CD4-positive, alpha-beta T cell treated with Interleukin-4 for 1 hour (primary cell): ENCODE measurements around the gene MACO1.
"Not testable (repeated sequence)": the region's sequence is repeated elsewhere in the genome, so short reads cannot be mapped to it uniquely, and the experiment has no call there.

Experiments used
- DNase-seq, 2 donors: peaks; one replicate each; pipeline ENCODE4 v3.0.0-alpha.2; 2020 to 2022

MACO1 gene

DNA sequence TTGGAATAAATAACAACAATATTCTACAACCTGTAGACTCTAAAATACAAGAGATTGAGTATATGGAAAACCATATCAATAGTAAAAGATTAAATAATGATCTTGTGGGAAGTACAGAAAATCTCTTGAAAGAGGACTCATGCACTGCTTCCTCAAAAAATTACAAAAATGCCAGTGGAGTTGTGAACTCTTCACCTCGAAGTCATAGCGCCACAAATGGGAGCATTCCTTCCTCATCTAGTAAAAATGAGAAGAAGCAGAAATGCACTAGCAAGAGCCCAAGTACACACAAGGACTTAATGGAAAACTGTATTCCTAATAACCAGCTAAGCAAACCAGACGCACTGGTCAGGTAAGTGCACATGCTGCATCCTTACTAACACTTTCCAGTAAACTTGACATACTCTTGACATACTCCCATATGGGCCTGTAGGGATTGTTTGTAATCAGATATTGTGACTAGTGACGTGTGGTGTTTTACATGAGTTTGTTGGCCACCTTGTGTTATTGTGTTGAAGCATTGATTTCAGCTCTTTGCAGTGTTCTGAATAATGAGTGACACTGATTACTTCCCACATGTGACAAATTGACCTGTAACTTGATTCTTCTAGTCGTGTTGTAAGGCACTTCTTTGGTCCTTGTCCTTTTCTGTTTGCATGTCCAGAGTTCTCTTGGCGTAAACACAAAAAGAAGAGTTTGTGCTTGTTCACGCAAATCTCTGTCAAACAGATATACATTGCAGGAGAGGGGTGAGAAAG, 28.0 kb downstream of the MACO1 start:
- no peak for DNase-seq

GRCh38 chr1:25460020-25460419, 29.3 kb downstream of the MACO1 start:
- DNase-seq: no peak

DNA sequence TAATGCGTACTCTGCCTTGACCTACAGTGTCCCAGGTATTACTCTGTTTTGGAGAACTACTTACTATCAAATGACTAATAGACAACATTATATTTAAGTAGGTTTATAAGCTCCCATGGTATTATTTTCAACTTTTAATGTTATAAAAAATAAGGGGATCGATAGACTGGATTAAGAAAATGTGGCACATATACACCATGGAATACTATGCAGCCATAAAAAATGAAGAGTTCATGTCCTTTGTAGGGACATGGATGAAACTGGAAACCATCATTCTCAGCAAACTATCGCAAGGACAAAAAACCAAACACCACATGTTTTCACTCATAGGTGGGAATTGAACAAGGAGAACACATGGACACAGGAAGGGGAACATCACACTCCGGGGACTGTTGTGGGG, 30.1 kb downstream of the MACO1 start:
- not testable (repeated sequence) for DNase-seq

DNA sequence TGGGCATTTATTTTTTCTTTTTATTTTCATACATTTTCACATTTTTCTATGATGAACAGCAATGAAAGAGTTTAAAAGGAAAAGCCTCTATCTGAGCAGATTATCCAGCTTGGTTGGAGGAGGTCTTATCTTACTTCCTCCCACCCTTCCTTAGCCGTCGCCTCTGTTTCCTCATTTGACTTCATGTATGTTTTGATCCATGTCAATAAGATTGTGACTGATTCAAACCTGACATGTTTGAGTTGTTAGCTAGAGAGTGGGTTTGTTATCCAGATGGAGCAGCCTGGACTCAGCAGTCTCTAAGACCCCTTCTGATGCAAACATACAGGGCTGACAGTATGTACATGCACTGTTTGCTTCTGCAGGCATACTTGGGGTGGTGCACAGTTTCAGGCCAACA, 31.2 kb downstream of the MACO1 start:
- no peak for DNase-seq

GRCh38 chr1:25462732-25463131, 32.0 kb downstream of the MACO1 start:
- no peak for DNase-seq

DNA sequence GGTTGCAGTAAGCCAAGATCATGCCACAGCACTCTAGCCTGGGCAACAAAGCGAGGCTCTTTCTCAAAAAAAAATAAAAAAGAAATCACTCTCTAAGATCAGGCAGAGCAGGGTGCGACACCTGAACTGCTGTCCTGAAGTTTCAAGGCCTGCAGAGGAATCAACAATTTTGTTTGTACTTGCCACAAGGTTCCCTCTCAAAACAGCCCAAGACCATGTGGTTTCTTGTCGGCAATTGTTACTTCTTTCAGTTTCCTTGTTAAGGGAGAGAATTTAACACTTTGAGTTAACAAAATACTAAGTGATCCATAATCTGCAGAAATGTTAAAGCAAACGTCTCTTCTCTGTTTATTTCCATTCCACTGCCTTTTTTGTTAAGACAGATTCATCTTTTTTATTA, 36.5 kb downstream of the MACO1 start:
- no peak for DNase-seq

DNA sequence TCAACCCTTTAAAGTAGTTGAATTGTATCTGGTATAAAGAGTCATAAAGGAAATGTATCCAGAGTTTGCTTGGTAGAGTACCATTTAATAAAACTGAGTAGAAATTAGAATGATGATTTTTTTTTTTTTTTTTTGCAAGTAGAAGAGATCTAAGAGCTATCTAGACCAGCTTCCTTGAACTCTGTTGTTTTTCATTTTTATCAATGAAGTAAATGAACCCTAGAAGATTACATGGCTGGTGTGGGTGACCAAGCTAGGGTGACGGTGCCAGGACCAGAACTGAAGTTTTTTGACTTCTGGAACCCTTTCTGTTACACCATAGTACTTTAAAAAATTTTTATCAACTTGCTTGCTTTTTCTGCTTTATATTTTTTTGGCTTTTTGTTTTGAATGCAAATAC, 36.9 kb downstream of the MACO1 start:
- no peak for DNase-seq

- no peak for DNase-seq
Measured at GRCh38 chr1:25468033-25468432, 37.3 kb downstream of the MACO1 start.

GRCh38 chr1:25469177-25469576, 38.5 kb downstream of the MACO1 start:
- DNase-seq: no peak

- DNase-seq: no peak
Measured at GRCh38 chr1:25472471-25472870, 41.8 kb downstream of the MACO1 start.

- peak in 1 of 2 donors; percentile 15 for DNase-seq
Measured at GRCh38 chr1:25473653-25474225, 43.0 kb downstream of the MACO1 start.

DNA sequence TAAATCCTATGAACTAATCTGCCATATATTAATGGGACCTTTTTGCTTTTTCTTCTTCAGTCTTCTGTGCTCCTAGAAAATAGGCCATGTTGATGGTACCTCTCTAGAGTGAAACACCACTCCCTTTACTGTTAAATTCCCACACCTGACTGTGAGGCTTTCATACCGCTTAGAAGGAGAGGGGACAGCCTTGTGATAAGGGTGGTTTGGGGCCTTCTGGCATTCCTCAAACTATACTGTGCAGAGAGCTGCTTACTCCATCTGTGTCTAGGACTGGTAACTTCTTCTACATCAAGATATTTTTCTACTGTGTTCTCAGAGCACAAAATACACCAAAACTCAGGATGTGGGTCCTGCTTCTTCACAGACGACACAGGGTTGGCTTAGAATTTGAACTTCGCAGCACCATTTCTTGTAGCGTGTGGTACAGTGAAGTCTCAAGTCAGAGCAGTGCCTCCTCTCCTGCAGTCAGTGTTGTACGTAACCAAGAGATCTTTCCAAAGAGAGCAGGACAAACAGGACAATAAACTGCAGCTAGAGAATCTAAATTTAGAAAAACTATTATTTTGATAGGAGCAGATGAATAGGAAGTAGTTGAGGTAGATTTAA, 43.8 kb downstream of the MACO1 start:
- DNase-seq: no peak

DNA sequence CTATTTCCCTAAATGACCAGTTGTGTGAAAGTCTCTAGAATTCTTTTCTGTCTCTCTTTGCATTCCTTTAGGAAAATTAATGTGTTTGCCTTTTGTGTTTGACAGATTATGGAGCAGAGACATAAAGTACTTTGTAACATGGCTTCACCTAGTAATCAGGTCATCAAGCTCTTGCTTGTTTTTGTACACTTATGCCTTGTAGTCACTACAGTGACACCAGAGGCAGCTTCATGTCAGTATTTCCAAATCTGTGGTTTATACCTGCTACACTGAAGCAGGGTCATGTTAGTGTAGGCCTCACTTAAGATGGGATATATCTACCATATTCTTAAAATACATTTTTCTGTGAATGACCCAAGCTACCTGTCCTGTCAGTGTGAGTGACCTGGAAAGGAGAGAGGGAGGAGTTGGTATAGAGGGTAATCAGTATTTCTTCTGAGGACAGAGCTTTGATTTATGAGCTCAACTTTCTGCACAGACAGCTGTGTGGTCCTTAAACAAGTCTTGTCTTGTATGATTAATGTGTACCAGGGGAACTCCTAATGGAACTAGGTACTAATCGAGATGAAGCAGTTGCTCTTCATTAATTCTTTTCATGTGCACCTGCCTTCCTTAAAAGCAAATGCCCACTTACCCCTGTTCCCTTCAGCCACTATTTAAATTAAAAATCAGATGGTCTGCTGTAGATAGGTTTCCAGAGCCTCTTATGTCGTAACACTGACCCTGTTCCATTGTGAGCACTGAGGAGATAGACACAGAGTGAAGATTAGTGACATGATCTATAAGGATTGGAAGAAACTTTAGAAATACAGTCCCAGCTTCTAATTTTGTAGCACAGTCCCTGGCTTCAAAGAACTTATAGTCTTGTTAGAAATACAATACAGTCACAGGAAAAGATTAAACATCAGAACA, 45.7 kb downstream of the MACO1 start:
- no peak for DNase-seq

DNA sequence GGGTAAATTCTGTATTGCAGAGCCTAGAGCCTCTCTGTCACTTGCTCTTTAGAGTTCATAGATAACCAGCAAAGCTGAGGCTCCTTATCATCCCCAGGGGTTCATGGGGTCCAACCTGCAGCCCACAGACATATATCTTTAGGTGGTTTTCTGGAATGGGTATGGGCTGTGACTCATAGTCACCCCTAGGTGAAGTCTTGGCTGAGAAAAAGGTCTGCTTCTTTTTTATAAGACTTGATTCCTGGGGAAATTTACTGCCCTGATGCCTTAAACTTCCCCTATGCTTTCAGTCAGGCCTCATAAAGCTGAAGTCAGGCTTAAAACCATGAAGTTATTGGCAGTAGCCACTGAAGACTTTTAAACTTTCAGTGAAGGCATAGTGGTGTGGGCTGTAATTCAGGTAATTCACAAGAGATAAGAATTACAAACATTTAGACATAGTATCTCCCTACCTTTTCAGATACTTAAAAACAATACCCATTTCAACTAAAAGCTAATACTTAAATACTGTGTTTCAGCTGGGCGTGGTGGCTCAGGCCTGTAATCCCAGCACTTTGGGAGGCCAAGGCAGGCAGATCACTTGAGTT, 46.8 kb downstream of the MACO1 start:
- no peak for DNase-seq

GRCh38 chr1:25478633-25479032, 47.9 kb downstream of the MACO1 start:
- DNase-seq: no peak

DNA sequence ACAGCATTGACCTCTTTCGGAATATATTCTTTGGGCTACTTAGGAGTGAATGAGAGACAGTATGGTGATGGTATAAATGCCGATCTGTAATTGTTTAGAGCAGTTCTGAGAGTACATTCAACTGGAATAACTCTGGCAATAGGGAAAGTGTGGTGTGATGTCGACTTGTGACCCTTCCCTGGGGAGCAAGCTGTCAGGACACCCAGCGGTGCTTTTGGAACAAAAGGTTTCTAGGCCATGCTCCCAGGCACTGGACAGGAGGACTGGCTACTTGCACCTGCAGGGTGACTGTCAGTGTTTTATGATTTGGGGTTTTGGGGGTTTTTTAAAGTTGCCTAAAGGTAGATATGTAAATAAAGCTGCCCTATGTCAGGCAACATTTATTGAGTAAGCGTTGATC, 50.9 kb downstream of the MACO1 start:
- DNase-seq: no peak

GRCh38 chr1:25482211-25482610, 51.5 kb downstream of the MACO1 start:
- no peak for DNase-seq

DNA sequence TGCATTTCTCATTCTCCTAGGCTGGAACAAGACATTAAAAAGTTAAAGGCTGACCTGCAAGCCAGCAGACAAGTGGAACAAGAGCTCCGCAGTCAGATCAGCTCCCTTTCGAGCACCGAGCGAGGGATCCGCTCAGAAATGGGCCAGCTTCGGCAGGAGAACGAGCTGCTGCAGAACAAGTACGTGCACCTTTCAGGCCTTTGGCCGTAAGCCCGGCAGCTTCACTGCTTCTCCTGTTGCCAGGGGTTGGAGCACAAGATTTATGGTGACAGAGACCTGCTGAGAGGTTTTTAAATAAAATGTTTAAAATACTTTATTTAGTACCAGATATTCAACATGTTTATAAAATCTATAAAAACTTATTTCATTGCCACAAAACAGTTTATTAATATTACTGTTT, 53.4 kb downstream of the MACO1 start:
- no peak for DNase-seq

- no peak for DNase-seq
Measured at GRCh38 chr1:25484533-25484932, 53.8 kb downstream of the MACO1 start.

DNA sequence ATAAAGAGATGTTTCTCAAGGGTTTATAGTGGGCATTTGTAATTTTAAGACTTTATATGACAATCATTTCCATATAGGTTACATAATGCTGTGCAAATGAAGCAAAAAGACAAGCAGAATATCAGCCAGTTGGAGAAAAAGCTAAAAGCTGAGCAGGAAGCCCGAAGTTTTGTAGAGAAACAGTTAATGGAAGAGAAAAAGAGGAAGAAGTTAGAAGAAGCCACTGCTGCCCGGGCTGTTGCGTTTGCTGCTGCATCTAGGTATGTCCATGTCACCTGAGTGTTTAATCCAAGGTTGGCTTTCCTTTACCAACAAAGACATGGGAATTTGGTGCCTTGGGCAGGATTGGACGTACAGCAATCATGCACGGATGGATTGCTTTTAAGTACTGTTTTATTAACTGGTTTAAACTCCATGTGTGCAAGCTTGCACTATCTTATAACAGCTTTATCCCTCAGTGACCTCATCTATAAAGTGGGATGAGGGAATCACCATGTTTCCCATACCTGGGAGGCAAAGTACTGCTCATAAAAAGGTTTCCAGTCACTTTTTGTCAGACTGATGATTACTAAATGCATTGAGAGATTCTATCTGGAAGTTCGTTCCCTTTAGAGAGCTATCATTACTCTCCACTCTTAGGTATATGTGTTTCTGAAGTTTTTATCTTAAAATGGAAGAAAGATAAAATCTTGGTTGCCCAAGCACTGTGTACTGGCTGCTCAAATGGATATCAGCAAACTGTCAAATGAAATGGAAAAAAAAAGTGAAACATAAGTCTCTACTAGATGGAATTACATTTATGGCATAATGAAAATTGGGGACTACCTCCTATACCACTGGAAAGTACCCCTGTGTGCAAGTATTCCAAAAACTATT, 55.1 kb downstream of the MACO1 start:
- DNase-seq: no peak

DNA sequence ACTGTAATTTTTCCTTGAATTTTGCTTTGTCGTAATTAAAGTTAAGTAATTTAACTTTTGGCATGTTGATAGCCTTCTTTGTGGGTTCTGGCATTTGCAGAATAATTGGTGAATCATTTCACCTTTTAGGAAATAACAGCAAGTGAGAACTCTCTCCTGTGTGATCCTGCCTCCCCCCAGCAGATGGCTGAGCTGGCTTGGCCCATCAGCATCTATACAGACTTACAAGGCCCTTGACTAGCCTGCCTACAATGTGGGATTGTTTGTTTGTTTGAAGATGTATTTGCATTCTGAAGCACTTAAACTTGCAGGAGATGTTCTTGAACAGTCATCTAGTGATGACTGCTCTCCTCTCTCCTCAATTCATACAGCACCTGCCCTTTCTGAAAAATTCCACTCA, 55.9 kb downstream of the MACO1 start:
- DNase-seq: no peak

DNA sequence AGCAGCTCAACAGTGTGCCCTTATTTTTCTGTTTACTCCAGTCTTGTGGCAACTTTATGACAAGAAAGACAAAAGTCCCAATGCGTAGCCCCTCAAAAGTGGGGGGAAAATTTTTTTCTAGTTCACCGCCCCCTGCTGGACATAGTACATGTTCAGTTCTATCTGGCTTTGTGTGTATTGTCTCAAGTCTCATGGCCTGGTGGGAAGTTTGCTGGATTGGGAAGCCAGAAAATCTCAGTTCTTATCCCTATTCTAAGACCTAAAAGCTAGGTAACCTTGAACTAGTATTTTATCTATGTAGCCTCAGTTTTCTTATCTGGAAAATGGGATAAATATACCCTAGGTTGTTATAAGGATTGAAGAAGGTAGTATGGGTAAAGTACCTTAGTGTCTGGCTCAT, 56.9 kb downstream of the MACO1 start:
- peak; percentile 29 to 48 for DNase-seq
